GM19238 (cell line): Measurements from ENCODE around the gene PKN3.
"Not testable (repeated sequence)": the region's sequence is repeated elsewhere in the genome, so short reads cannot be mapped to it uniquely, and the experiment has no call there.

Source experiments
- DNase-seq: peaks from one replicate; pipeline ENCODE4 v3.0.0; 2011; ENCODE audit warnings: low spot score; ENCODE audit not compliant: insufficient read length

PKN3 gene

DNA sequence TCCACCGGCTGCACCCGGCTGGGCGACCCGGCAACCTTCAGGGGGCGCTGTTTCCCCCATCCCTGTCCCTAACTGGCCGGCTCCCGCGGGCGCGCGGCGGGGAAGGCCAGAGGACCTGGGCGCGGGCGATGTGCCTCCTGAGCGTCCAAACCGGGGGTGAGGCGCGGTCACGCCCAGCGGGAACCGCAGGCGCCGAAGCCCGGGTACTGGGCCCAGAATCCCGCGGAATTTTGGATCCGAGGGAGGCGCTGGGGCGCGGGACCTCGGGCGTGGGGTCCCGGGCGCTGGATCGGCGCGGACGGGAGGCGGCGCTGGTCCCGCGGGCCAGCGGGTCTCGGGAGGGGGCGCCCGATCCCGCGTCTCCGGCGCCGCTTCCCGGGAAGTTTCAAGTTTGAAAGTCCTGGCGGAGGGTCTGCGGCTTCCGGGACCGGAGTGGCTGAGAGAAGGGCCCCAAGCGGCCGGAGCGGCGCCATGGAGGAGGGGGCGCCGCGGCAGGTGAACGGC, at the start of gene PKN3:
Gene PKN3 (plus strand): TSS at position 59 of the 504 bp plus-strand sequence. CDS start 413 bp downstream, at position 472.
- DNase-seq, result peak; percentile 96

DNA sequence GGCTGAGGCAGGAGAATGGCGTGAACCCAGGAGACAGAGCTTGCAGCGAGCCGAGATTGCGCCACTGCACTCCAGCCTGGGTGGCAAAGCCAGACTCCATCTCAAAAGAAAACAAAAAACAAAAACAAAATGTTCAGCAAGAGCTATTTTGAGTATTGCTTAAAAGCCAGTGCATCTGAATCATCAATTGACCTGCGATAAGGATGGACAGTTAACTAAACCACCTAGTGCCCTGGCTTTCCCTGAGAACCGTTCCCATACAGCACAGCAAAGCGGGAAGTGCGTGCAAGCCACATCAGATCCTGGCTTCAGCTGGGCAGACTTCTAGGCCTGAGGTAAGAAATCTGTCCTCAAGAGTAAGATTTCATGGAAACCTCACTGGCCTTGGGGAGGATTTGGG, 48.4 kb upstream of the PKN3 start:
- no peak for DNase-seq

DNA sequence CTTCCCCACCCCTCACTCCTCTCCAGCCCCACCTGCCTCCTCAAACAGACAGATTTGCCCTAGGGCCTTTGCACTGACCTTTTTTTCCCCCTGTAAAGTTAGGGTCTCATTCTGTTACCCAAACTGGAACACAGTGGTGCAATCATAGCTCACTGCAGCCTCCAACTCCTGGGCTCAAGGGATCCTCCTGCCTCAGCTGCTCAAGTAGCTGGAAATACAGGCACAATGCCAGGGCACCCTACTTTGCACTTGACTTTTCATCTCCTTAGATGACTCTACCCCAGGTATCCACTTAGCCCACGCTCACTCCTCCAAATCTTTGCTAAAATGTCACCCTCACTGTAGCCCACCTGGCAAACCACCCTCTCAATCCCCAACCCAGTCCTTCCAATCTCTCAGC, 47.8 kb upstream of the PKN3 start:
- no peak for DNase-seq

DNA sequence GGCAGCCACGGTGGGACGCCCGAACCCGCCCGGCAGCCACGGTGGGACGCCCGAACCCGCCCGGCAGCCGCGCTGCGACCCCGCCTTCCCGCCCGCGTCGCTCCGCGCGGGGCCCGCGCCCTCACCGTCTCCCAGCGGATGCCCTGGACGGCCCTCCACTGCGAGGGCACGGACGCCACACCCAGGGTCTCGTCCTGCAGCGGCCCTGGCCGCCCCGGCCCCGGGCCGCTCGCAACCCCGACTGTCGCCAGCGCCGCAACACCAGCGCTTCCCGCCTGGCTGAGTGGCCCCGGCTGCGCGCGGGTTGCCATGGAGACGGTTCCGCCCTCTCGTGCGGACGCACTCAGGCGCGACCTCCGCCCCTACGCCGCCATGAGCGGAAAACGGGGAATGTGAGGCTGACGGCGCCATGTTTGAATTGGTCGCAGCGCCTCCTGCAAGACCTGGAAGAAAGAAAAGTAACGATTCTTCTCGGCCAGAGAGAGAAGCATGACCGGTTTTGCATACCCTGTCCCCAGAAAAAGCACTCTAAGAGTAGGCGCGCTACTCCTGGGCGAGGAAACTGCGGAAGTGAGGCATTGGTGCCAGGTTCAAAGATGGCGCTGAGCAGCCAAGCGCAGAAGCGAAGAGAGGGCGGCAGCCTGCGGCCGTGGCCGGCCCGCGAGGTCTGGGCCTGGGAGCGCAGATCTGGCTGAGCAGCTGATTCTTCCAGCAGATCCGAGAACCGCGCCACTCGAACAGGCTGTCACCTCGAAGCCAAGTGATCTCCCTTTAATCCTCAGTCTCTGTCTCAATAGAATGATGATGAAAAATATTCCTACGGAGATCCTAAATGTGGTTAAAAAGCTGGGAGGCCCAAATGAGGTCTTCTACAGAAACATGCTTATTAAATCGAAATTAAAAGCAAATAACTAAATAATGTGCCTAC, 45.6 kb upstream of the PKN3 start, which contains the start of gene DYNC2I2:
Gene DYNC2I2 (minus strand): TSS at position 432 of the 928 bp plus-strand sequence. CDS start 121 bp downstream, at position 311.
- peak; percentile 83 for DNase-seq

DNA sequence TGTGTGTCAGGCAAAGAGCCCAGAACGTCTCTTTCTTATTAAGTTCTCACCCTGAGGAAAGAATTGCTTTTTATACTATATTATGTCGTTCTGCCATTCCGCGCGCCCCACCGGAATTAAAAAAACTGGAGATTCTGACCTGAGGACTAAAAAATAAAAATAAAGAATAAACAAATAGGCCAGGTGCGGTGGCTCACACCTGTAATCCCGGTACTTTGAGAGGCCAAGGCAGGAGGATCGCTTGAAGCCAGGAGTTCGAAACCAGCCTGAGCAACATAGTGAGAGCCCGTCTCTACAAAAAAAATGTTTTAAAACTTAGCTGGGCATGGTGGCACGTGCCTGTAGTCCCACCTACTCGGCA, 45.0 kb upstream of the PKN3 start:
- no peak for DNase-seq

DNA sequence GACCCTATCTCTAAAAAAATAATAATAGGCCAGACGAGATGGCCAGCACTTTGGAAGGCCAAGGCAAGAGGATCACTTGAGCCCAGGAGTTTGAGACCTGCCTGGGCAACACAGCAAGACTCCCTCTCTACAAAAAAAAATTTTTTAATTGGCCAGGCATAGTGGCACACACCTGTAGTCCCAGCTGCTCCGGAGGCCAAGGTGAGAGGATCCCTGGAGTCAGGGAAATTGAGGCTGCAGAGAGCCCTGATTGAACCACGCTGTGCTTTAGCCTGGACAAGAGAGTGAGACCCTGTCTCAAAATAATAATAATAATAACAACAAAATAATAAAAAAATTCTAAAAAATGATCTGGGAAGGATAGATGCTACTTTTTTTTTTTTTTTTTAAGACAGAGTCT, 44.5 kb upstream of the PKN3 start:
- no peak for DNase-seq

DNA sequence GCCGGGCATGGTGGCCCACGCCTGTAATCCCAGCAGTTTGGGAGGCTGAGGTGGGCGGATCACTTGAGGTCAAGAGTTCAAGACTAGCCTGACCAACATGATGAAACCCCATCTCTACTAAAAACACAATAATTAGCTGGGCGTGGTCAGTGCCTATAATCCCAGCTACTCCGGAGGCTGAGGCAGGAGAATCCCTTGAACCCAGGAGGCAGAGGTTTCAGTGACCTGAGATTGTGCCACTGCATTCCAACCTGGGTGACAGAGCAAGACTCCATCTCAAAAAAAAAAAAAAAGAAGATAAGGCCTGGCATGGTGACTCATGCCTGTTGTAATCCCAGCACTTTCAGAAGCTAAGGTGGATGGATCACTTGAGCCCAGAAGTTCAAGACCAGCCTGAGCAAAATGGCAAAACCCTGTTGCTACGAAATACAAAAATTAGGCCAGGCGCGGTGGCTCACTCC, 35.8 kb upstream of the PKN3 start:
- not testable (repeated sequence) for DNase-seq

DNA sequence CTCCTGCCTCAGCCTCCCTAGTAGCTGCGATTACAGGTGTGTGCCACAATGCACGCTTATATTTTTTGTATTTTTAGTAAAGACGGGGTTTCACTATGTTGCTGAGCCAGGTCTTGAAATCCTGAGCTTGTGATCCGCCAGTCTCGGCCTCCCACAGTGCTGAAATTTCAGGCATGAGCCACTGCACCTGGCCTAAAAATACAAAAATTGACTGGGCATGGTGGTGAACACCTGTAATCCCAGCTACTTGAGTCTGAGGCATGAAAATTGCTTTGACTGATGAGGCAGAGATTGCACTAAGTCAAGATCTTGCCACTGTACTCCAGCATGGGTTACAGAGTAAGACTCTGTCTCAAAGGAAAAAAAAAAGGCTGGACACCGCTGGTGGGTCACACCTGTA, 32.5 kb upstream of the PKN3 start:
- no peak for DNase-seq

DNA sequence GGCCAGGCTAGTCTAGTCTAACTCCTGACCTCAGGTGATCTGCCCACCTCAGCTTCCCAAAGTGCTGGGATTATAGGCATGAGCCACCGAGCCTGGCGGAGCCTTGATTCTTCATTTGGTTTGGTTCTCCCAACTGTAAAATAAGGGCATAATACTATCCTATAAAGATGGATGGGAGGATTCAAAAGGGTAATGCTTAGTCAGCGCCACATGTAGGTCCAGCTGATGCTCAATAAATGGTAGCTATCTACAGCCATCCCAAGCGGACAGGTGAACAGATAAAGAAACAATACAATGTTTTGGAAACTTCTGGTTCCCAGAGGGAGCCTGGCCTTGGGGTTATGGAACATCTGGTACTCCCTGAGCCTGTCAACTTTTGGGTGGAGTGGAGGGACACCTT, 26.9 kb upstream of the PKN3 start:
- DNase-seq, result no peak

DNA sequence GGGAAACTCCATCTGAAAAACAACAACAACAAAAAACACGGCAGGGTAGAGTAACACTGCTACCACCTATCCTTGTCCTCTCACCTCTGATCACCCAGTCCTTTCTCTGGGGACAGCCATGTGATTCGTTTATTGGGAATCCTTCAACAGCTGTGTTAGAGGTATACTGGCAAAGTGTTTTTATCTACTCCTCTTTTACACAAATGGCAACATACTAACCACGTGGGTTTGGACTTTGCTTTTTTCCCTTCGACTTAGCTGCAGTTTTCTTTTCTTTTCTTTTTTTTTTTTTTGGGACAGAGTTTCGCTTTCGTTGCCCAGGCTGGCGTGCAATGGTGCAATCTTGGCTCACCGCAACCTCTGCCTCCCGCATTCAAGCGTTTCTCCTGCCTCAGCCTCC, 24.5 kb upstream of the PKN3 start:
- no peak for DNase-seq

DNA sequence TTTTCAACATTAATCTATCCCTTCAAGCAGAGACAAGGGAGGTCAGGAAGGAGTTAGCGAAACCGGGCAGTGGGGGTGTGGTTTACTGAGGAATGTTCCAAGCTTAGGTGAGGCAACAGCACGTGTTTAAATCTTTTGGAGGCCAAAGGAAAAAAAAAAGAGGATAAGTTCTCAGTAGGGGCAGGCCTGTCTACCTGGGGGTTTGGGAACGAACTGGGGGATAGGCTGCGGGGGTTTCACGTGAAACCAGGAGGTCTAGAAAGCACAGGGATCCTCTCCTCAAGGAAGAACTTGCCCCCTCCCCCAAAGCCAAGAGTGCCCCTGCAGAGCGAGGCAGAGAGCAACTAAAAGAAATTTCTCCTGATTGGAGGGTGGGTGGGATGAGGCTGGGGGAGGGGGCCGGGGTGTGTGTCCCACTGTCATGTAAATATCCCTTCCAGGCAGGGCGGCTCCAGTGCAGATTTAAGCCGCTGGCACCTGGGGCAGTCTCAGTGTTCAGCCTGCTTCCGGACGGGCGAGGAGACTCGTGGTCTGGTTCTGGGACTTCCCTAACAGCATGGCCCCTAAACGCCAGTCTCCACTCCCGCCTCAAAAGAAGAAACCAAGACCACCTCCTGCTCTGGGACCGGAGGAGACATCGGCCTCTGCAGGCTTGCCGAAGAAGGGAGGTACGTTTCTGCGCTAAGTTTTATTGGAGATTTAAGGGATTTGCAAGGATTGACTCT, 18.8 kb upstream of the PKN3 start:
- no peak for DNase-seq

DNA sequence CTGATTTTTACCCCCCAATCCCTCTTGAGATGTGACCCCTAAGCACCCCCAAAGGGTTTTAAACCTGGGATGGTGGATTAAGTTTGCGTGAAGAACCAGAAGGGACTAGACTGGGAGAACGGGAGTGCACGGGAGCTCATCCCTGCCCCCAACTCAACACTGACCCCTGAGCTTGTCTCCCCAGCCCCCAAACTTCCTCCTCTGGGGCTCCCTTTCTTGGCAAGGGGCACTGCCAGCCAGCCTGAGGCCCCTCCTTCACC, 18.3 kb upstream of the PKN3 start:
- no peak for DNase-seq

DNA sequence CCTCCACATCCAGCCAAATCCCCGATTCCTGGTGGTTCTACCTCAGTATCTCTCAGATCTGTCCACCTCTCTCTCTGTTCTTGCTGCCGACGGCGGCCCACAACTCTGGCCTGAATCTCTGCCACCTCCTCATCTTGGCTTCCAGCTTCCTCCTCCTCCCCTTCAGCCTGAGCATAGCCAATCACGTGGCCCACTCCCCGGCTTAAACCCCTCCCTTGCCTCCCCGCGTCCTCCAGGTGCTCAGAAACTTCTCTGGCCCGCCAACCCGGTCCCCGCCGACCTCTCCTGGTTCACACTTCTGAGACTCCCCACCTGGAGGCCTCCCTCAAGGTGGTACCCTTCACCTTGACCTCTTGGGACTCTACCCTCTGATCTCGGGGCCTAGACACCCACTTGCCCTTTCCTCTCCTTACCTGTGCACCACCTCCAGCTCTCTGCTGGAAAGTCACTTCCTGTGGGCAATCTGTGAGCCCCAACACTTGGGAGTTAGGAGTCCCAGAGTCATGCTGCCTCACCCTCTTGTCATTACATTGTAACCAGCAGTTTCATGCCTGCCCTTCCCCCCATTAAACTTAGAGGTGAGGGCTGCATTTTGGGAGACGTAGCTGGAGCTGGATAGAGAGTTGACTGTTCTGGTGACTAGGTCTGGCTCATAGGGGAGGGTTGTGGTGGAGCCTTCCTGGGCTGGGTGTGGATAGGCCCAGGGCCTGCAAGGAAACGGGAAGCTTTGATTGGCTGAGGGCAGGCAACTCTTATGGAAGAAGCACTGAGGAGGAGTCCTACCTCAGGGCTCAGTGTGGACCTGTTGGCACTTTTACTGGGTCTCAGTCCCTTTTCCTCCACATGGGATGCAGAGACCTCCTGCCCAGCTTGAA, 17.7 kb upstream of the PKN3 start:
- DNase-seq, result peak; percentile 76

DNA sequence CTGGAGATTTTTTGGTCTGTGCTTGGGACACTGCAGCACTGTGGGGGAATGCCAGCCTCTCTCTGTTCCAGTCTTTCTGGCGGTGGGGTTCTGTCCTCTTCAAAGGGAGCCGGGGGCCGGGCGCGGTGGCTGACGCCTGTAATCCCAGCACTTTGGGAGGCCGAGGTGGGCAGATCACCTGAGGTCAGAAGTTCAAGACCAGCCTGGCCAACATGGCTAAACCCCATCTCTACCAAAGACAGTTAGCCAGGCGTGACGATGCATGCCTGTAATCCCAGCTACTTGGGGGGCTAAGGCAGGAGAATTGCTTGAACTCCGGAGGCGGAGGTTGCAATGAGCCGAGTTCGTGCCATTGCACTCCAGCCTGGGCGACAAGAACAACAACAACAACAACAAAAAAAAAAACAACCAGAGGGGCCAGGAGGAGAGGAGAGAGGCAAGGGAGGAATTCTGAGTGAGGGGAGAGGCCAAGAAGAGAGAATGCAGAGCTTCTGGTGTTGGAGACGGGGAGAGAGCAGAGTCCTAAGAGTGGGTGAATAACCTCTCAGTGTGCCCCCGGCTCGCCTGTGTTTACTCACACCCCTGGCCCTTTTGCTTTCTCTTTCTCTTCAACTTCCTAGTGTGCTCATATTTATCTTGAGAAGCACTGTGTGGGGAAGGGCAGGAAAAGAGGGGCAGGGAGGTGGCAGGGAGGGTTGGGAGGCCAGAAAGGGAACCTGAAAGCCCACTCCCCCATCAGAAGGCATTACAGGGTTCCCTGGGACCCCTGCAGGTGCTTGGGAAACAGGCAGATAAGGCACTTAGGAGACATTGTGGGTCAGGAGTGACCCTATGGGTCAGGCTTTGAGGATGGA, 16.4 kb upstream of the PKN3 start:
- DNase-seq, result no peak

DNA sequence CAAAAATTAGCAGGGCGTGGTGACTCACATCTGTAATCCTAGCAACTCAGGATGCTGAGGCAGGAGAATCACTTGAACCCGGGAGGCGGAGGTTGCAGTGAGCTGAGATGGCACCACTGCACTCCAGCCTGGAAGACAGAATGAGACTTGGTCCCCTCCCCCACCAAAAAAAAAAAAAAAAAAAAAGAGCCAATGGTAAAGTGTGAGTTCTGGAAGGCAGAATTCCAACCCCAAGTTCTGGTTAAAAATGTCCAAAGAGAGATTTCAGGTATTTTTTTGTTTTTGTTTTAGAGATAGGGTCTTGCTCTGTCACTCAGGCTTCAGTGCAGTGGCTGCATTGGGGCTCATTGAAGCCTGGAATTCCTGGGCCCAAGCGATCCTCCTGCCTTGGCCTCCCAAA, 14.8 kb upstream of the PKN3 start:
- no peak for DNase-seq

DNA sequence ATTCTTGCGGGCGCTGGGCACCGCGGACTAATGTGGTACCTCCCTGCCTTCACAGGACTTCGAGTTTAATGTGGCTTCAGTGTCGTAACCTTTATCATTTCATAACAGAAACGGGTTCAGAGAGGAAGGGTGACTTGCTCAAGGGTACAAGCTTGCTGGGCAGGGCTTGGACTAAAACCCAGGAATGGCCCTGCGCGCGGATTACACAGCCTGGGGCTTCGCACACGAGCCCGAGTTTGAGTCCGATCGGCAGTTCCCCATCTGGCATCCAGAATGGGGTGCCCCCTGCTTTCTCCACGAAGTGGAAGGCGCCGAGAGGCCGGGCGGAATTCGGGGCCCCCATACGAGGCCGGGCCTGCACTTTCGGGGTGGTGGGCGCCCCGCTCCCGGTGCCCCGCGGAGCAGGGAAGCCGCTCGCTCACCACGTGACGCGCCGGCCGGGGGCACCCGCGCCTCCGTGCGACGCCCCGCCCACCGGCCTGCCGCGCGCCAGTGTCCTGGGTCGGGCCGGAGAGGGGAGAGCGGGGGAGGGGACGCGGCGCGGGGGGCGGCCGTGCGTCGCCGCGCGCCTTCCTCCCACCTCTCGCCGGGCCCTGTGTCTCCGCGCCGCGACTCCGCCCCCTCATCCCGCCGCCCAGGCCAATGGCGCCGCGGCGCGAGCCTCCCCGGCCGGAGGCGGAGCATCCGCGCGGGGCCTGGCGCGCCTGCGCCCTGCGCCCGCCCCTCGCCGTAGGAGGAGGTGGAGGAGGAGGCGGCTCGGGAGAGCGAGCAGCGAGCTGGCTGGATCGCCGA, 13.6 kb upstream of the PKN3 start, which contains the start of gene SET:
Gene SET (plus strand): TSS at position 722 of the 792 bp plus-strand sequence. CDS start 361 bp downstream, outside the sequence.
- peak; percentile 99 for DNase-seq

DNA sequence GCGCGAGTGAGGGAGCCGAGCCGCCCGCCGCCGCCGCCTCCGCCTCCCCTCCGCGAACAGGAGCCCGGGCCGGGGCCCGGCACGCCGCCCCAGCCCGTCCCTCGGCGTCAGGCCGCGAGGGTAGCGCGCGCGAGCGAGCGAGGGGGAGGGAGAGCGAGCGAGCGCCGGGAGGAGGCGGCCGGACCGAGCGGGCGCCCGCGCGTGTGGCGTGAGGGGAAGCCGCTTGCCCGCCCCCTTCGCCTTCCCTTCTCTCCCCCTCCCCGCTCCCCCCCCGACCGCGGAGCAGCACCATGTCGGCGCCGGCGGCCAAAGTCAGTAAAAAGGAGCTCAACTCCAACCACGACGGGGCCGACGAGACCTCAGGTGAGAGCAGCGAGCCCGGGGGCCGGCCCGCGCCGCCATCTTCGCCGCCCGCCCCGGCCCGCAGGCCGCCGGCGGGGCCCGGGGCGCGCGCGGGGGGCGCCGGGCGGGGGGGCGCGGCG, 13.0 kb upstream of the PKN3 start:
- DNase-seq, result no peak

DNA sequence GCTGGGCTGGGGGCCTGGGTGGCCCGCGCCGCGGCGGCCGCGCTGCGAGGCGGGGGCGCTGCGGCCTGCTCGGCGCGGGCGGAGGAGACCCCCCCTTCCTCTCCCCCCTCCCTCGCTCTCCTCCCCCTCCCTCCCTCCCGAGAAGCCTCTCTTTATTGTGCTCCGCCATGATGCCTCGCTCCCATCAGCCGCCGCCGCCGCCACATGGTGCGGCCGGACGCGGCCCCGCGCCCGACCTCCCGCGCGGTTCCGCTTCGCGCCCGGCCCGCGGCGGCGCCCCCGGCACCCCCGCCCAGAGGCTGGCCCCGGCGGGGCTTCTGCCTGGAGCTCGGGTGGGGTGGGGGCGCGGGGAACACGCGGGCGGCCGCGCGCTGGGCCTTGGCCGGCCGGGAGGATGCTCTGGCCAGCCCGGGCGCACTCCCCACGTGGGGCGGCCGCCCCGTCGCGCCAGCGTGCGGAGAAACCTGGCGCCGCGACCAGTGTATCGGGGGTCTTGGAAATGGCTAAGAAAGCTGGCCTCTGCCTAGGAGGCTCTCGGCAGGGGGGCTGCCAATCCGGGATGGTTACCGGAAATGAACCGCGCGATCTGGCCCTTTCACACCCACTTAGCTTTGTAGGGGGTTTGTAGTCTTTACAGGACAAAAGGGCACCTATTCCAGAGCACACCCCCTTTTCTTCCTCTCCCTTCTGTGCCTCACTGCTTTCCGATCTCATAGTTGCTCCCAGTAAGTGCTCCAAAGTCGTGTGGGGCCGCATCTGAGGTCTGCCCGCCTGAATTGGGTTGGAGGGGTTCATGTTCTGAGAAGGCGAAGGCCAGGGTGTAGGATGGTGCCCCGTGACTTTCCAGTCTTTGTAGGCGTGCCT, 12.3 kb upstream of the PKN3 start:
- DNase-seq, result peak; percentile 64

DNA sequence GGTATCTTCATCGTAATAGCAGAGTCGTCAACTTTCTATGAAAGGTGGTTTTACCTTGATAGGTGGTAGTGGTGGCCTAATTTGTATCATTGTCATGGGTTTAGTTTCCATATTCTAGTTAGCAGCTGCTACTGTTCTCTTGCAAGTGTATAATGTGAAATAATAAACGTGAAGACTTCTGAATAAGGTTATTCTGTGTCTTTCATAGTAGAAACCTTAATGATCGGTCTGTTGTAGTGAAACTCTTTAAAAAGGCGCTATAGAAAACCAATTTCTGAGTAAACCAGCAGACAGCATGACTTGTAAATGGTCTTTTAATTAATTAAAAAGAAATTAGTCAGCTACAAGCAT, 11.6 kb upstream of the PKN3 start:
- no peak for DNase-seq
